Body of pancreas (tissue), 4 donors: ENCODE measurements around the gene ANKRD35. TPM values are rescaled to one million over a fixed set of nuclear protein-coding genes. Genes with fewer than 3 reads are reported as not detected.
A peak's percentile ranks its signal among the peaks of the same experiment; 100 is the strongest.

Source experiments
- ATAC-seq: fragments of 150-250 bp; one replicate; pipeline ENCODE4 v1.9.1; 2016
- DNase-seq, 4 donors: peaks; one replicate each; pipeline ENCODE4 v3.0.0-alpha.2; 2019
- H3K27ac ChIP-seq, 4 donors: fragments of 200-600 bp; sonication (generic); 1 replicate in 3 of 4; 2 replicates in 1 of 4; pipeline versions ENCODE4 v1.5.1 to v1.6.1; 2016 to 2019; ENCODE audit warnings: mild to moderate bottlenecking in 1 of 4, mixed read lengths in 1 of 4, moderate library complexity in 1 of 4
- H3K27me3 ChIP-seq, 2 donors: fragments of 200-600 bp; sonication (generic); one replicate each; pipeline ENCODE4 v1.6.0; 2016; ENCODE audit warnings: mild to moderate bottlenecking in 1 of 2
- H3K36me3 ChIP-seq, 2 donors: fragments of 200-600 bp; sonication (generic); replicated peaks in 1 of 2; 2 replicates each; pipeline ENCODE4 v1.5.1; 2016; ENCODE audit warnings: low read depth in 2 of 2; ENCODE audit not compliant: insufficient read depth in 1 of 2
- H3K4me1 ChIP-seq: fragments of 200-600 bp; sonication (generic); one replicate; pipeline ENCODE4 v1.6.0; 2016
- H3K4me3 ChIP-seq, 2 donors: fragments of 200-600 bp; sonication (generic); 1 replicate in 1 of 2; 2 replicates in 1 of 2; pipeline ENCODE4 v1.5.1; 2016 to 2019
- H3K9me3 ChIP-seq, 3 donors: fragments of 200-600 bp; sonication (generic); 1 replicate in 2 of 3; 2 replicates in 1 of 3; pipeline ENCODE4 v1.5.1; 2016
- CTCF ChIP-seq, 7 experiments: fragments of 450-650 bp in 4 of 7; fragments of 200-600 bp in 3 of 7; sonication (generic) in 3 of 7; IDR thresholded peaks; one replicate each; pipeline ENCODE4 v1.5.1; 2016 to 2019; ENCODE audit warnings: antibody characterized with exemption in 7 of 7
- POLR2A ChIP-seq, 3 donors: fragments of 450-650 bp; IDR thresholded peaks; one replicate each; pipeline ENCODE4 v1.6.1; 2016; ENCODE audit warnings: antibody characterized with exemption in 3 of 3, mild to moderate bottlenecking in 2 of 3
- whole genome bisulfite sequencing, 2 donors: methylation state at CpG; one replicate each; pipeline ENCODE4 v1.1.5; 2017; 5-methylcytosine and 5-hydroxymethylcytosine counted together
- intact Hi-C: fragments of 100-400 bp; cut with DNase I; formaldehyde crosslinking; loops from one replicate; pipeline ENCODE4 v1.15.1; 2023
- total RNA-seq, 2 donors: library from RNA; depleted of rRNA; stranded (reverse); fragments of >200 nt; gene quantifications; one replicate each; pipeline ENCODE4 v1.1.0, GENCODE V29; 2016

Gene ANKRD35
- total RNA-seq, 2 donors from 2014 or later = 0.26 to 1.3 TPM

- no peak overlapping the region for H3K27ac ChIP-seq
- ATAC-seq (no peak), DNase-seq (no peak)
- intact Hi-C loops = loop anchor here (5.0 kb wide), 1 partner anchor 168 kb away; no protein-coding TSS in a partner anchor
- TF ChIP-seq CTCF (IDR thresholded peaks at IDR 0.05) (no peak), POLR2A (IDR thresholded peaks at IDR 0.05) (no peak)
- H3K4me1 ChIP-seq = peaks cover 18% of the 10 kb centered on the region
- no peaks in the 10 kb centered on the region for H3K9me3 ChIP-seq
- H3K36me3 ChIP-seq = peaks cover 0 to 6% of the 10 kb centered on the region in 2 donors
- WGBS, 2 donors = 77 to 81% methylated on average over 14 to 15 of the region's 15 CpGs
- no peak overlapping the region for H3K4me3 ChIP-seq
- no peaks in the 10 kb centered on the region for H3K27me3 ChIP-seq
These were observed 36.1 kb downstream of the ANKRD35 start for GRCh38 chr1:145849356-145850160.

GRCh38 chr1:145847827-145848226 lies 37.8 kb downstream of the ANKRD35 start:
- intact Hi-C loops = no loop called here

GRCh38 chr1:145846201-145846612 lies 39.5 kb downstream of the ANKRD35 start:
- Histone ChIP-seq H3K36me3 (peaks cover 0 to 13% of the 10 kb centered on the region in 2 donors), H3K27me3 (no peaks in the 10 kb centered on the region), H3K9me3 (no peaks in the 10 kb centered on the region), H3K27ac (peak overlapping the region in 1 of 4 donors; percentile 50), H3K4me1 (peaks cover 18% of the 10 kb centered on the region), H3K4me3 (no peak overlapping the region)
- TF ChIP-seq CTCF (IDR thresholded peaks at IDR 0.05) = peak; percentile 22 to 72 (median 52)
- TF ChIP-seq POLR2A (IDR thresholded peaks at IDR 0.05) = no peak
- peak; percentile 41 for ATAC-seq
- intact Hi-C loops = no loop called here
- WGBS, 2 donors = 69 to 73% methylated on average over 3 of the region's 3 CpGs
- DNase-seq = peak in 1 of 4 donors; percentile 32

More at GRCh38 chr1:145847827-145848226, 37.8 kb downstream of the ANKRD35 start:
- Histone ChIP-seq H3K36me3 (peaks cover 0 to 6% of the 10 kb centered on the region in 2 donors), H3K4me1 (peaks cover 18% of the 10 kb centered on the region), H3K4me3 (no peak overlapping the region), H3K9me3 (no peaks in the 10 kb centered on the region), H3K27ac (no peak overlapping the region), H3K27me3 (no peaks in the 10 kb centered on the region)
- ATAC-seq (no peak), DNase-seq (no peak)
- 68 to 79% methylated on average over 3 of the region's 3 CpGs for WGBS, 2 donors
- no peak for TF ChIP-seq CTCF (IDR thresholded peaks at IDR 0.05)
- TF ChIP-seq POLR2A (IDR thresholded peaks at IDR 0.05) = no peak

GRCh38 chr1:145845514-145846161 lies 40.0 kb downstream of the ANKRD35 start, which contains the start of gene NUDT17:
Gene NUDT17, plus strand, starts transcription at chr1:145845630. Its CDS starts 11 bp downstream, at chr1:145845641.
- peaks cover 0 to 11% of the 10 kb centered on the region in 2 donors for H3K36me3 ChIP-seq
- 0 to 2% methylated on average over 5 to 50 of the region's 50 CpGs for WGBS, 2 donors
- ATAC-seq = peak; percentile 87
- H3K9me3 ChIP-seq = no peaks in the 10 kb centered on the region
- TF ChIP-seq CTCF (IDR thresholded peaks at IDR 0.05) = peak; percentile 81 to 96 (median 86)
- TF ChIP-seq POLR2A (IDR thresholded peaks at IDR 0.05) = peak in 1 of 3 donors; percentile 42
- H3K27me3 ChIP-seq = no peaks in the 10 kb centered on the region
- intact Hi-C loops = no loop called here
- H3K27ac ChIP-seq = peak within 1 kb of the TSS; percentile 3 to 62 (median 56)
- peak; percentile 80 to 85 (median 82) for DNase-seq
- peak within 1 kb of the TSS; percentile 28 to 34 for H3K4me3 ChIP-seq
- peaks cover 18% of the 10 kb centered on the region for H3K4me1 ChIP-seq
